ENCODE measurements around the gene FLCN.

FLCN gene

DNA sequence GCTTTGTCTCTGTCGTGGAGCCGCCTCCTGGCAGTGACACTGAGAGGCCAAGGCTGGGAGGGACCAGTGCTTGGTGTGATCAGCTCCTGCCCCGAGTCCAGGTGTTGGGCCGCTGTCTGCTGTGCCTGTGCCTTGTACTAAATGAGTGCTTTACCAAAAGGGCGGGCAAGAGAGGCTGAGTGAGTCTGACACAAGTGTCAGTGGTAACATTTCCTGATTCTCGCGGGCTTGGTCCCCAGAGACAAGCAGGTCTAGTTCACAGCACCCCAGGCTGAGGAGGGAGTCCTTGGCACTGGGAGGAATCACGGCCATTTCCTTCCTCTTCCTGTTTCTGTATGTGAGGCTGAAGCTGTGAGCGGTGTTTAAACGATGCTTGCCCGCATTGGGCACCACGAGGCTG lies 61.1 kb downstream of the FLCN start:
- DNase-seq (ENCODE audit: low read depth): peak; percentile 65
- no peak overlapping the region for H3K4me3 ChIP-seq (ENCODE audit: low read depth, low read length)
- TF ChIP-seq, protein P1, sequence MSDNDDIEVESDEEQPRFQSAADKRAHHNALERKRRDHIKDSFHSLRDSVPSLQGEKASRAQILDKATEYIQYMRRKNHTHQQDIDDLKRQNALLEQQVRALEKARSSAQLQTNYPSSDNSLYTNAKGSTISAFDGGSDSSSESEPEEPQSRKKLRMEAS (IDR thresholded peaks at IDR 0.05; ENCODE audit: low read depth, low read length): no peak
- no peak for TF ChIP-seq POLR2A (IDR thresholded peaks at IDR 0.05; ENCODE audit: extremely low read depth, insufficient read length)
- TF ChIP-seq MYC (IDR thresholded peaks at IDR 0.05; ENCODE audit: low read depth, low read length): no peak
- TF ChIP-seq, protein P2, sequence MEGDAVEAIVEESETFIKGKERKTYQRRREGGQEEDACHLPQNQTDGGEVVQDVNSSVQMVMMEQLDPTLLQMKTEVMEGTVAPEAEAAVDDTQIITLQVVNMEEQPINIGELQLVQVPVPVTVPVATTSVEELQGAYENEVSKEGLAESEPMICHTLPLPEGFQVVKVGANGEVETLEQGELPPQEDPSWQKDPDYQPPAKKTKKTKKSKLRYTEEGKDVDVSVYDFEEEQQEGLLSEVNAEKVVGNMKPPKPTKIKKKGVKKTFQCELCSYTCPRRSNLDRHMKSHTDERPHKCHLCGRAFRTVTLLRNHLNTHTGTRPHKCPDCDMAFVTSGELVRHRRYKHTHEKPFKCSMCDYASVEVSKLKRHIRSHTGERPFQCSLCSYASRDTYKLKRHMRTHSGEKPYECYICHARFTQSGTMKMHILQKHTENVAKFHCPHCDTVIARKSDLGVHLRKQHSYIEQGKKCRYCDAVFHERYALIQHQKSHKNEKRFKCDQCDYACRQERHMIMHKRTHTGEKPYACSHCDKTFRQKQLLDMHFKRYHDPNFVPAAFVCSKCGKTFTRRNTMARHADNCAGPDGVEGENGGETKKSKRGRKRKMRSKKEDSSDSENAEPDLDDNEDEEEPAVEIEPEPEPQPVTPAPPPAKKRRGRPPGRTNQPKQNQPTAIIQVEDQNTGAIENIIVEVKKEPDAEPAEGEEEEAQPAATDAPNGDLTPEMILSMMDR (IDR thresholded peaks at IDR 0.05; ENCODE audit: low read depth, low read length): no peak

DNA sequence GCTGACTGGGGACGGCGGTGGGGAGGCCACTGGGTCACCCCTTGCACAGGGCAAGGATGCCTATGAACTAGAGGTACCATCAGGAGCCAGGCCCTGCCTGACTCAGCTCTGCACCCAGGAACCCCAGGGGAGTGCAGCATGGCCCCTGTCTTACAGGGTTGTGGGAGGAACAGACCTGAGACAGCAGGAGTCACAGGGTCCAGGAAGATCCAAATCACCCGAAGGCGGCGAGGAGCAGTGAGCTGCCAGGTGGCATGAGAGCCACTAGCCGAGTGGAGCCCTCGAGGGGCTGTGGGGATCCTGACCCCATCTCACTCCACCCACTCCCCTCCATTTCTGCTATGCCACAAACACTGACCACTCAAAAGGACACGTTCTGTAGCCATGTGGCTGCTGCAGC lies 61.6 kb downstream of the FLCN start:
- TF ChIP-seq, protein P2 (IDR thresholded peaks at IDR 0.05; ENCODE audit: low read depth, low read length): no peak
- TF ChIP-seq POLR2A (IDR thresholded peaks at IDR 0.05; ENCODE audit: extremely low read depth, insufficient read length) (no peak), MYC (IDR thresholded peaks at IDR 0.05; ENCODE audit: low read depth, low read length) (no peak)
- TF ChIP-seq, protein P1 (IDR thresholded peaks at IDR 0.05; ENCODE audit: low read depth, low read length): no peak
- no peak for DNase-seq (ENCODE audit: low read depth)
- no peak overlapping the region for H3K4me3 ChIP-seq (ENCODE audit: low read depth, low read length)

DNA sequence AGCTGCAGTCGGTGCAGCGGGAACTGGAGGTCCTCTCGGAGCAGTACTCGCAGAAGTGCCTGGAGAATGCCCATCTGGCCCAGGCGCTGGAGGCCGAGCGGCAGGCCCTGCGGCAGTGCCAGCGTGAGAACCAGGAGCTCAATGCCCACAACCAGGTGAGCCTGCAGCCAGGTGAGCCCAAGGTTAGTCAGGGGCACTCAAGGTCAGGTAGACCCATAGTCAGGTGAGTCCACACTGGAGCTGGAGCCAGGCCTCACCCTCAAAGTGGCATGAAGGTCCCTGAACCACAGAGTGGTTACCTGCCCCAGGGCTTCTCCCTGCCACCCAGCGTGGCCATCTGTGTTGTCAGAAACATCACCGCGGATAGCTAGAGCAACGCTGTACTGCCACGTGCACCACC lies 63.0 kb downstream of the FLCN start:
- no peak for TF ChIP-seq POLR2A (IDR thresholded peaks at IDR 0.05; ENCODE audit: extremely low read depth, insufficient read length)
- TF ChIP-seq, protein P1 (IDR thresholded peaks at IDR 0.05; ENCODE audit: low read depth, low read length): no peak
- H3K4me3 ChIP-seq (ENCODE audit: low read depth, low read length): no peak overlapping the region
- DNase-seq (ENCODE audit: low read depth): no peak

DNA sequence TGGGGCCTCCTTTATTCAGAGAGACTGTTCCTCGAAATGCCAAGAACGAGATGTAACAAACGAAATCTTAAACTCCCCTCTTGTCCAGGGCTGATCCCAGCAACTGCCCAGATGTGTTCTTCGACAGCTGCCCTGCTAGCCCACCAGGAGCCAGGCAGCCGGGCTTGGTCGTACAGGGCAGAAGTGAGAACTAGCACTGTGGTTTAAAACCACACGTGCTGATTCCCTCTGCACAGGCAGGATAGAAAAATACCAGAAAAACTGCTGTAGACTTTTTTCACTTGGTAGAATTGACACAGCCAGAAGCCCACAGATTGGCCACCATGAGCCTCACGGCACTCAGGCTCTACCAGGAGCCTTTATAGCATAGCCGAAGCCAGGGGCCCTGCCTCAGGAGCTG lies 64.0 kb downstream of the FLCN start:
- DNase-seq (ENCODE audit: low read depth): no peak
- TF ChIP-seq, protein P2 (IDR thresholded peaks at IDR 0.05; ENCODE audit: low read depth, low read length): no peak
- TF ChIP-seq POLR2A (IDR thresholded peaks at IDR 0.05; ENCODE audit: extremely low read depth, insufficient read length) (no peak), MYC (IDR thresholded peaks at IDR 0.05; ENCODE audit: low read depth, low read length) (no peak)
- TF ChIP-seq, protein P1 (IDR thresholded peaks at IDR 0.05; ENCODE audit: low read depth, low read length): no peak
- H3K4me3 ChIP-seq (ENCODE audit: low read depth, low read length): no peak overlapping the region

DNA sequence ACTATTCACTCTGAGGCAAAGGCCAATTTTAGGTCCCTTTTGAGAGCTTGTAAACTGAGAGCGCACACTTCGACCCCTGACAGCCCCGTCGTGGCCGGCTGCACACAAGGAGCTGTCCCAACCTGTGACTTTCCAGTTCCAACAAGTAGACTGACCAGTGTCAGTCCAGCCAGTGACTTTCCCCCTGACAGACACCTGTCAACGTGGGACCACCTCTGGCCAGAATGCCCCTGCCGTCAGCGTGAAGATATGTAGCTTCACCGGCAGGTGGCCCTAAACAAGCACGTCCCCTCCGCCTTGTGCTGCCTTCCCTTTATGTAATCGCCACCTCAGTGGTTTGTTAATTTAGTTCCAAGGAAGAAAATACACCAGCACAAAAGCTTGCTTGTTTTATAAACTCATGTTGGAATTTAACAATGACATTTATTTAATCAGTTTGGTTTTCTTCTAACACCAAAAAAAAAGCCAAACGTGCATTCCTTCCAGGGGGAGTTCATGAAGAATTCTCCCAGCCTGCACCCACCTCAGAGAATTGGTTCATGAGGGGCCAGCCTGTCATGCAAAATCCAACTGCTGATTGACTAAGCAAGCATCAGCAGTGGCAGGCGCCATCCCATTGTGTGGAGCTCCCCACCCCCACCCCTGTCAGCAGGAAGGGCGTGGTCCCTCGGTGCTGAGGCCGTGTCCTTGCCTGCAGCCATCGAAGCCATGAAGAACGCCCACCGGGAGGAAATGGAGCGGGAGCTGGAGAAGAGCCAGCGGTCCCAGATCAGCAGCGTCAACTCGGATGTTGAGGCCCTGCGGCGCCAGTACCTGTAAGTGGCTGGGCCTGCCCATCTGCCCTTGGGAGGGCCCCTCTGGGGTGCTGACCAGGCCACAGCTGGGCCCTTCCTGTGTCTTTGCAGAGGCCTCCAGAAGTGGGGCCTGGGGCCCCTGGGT lies 64.7 kb downstream of the FLCN start:
- TF ChIP-seq POLR2A (IDR thresholded peaks at IDR 0.05; ENCODE audit: extremely low read depth, insufficient read length): no peak
- TF ChIP-seq, protein P1 (IDR thresholded peaks at IDR 0.05; ENCODE audit: low read depth, low read length): no peak
- TF ChIP-seq, protein P2 (IDR thresholded peaks at IDR 0.05; ENCODE audit: low read depth, low read length): no peak
- TF ChIP-seq MYC (IDR thresholded peaks at IDR 0.05; ENCODE audit: low read depth, low read length): no peak
- no peak overlapping the region for H3K4me3 ChIP-seq (ENCODE audit: low read depth, low read length)
- no peak for DNase-seq (ENCODE audit: low read depth)

DNA sequence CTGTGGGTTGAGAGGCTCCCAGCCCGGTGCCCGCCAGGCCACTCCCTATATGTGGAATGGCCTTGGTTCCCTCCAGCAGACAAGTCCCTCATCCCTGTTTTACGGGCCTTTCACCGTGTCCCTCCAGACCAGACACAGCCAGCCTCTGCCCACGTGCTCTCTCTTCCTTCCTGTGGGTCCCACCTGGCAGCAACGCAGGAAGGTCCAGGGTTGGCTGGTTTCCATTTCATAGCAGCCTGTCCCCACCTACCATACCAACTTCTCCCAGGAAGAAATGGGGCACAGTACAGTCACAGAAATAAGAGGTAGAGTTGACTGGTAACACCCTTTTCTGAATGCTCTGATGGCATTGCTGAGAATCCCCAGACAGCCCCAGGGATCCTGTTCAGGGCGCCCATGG lies 65.8 kb downstream of the FLCN start:
- TF ChIP-seq POLR2A (IDR thresholded peaks at IDR 0.05; ENCODE audit: extremely low read depth, insufficient read length) (no peak), MYC (IDR thresholded peaks at IDR 0.05; ENCODE audit: low read depth, low read length) (no peak)
- TF ChIP-seq, protein P1 (IDR thresholded peaks at IDR 0.05; ENCODE audit: low read depth, low read length): no peak
- TF ChIP-seq, protein P2 (IDR thresholded peaks at IDR 0.05; ENCODE audit: low read depth, low read length): no peak
- no peak for DNase-seq (ENCODE audit: low read depth)
- H3K4me3 ChIP-seq (ENCODE audit: low read depth, low read length): no peak overlapping the region

All from NB4 (cell line).